SJCRH30 (cell line): Measurements from ENCODE around the gene CELSR1. TPM values are rescaled to one million over a fixed set of nuclear protein-coding genes. Genes with fewer than 3 reads are reported as not detected.

Source experiments
- DNase-seq, 2 experiments: peaks; one replicate each; pipeline ENCODE4 v3.0.0-alpha.2; 2015 to 2020
- H3K27ac ChIP-seq: fragments of 250-450 bp; sonication (Bioruptor Pico); 2 replicates; pipeline ENCODE4 v1.5.1; 2020; ENCODE audit warnings: mild to moderate bottlenecking, moderate library complexity
- H3K27me3 ChIP-seq: fragments of 250-450 bp; sonication (Bioruptor Pico); 2 replicates; pipeline ENCODE4 v1.5.1; 2020; ENCODE audit warnings: mild to moderate bottlenecking, moderate library complexity
- H3K36me3 ChIP-seq: fragments of 250-450 bp; sonication (Bioruptor Pico); 2 replicates; pipeline ENCODE4 v1.5.1; 2020; ENCODE audit warnings: mild to moderate bottlenecking, moderate library complexity
- H3K4me1 ChIP-seq: fragments of 250-450 bp; sonication (Bioruptor Pico); 2 replicates; pipeline ENCODE4 v1.5.1; 2020; ENCODE audit warnings: mild to moderate bottlenecking, moderate library complexity
- H3K4me3 ChIP-seq: fragments of 250-450 bp; sonication (Bioruptor Pico); 2 replicates; pipeline ENCODE4 v1.5.1; 2020; ENCODE audit warnings: mild to moderate bottlenecking, moderate library complexity
- H3K9me3 ChIP-seq: fragments of 250-450 bp; sonication (Bioruptor Pico); replicated peaks from 2 replicates; pipeline ENCODE4 v1.5.1; 2020; ENCODE audit warnings: mild to moderate bottlenecking, moderate library complexity
- total RNA-seq: library from RNA; depleted of rRNA; stranded (reverse); fragments of >200 nt; shearing (Covaris generic); gene quantifications from 2 replicates; pipeline ENCODE4 v1.2.3, GENCODE V29; 2014

The CELSR1 gene
- total RNA-seq, 1 experiment from 2014 or later, result not detected

- DNase-seq, result no peak
- Histone ChIP-seq H3K9me3 (0 out of 2 replicates have a peak, but pooled peaks cover 10% of the 10 kb centered on the region), H3K36me3 (no peaks in the 10 kb centered on the region), H3K4me1 (no peaks in the 10 kb centered on the region), H3K27ac (no peak overlapping the region), H3K4me3 (no peak overlapping the region), H3K27me3 (peaks cover 18% of the 10 kb centered on the region)
Observed at GRCh38 chr22:46428602-46429324, 108.7 kb downstream of the CELSR1 start.

GRCh38 chr22:46428171-46428570 lies 109.2 kb downstream of the CELSR1 start:
- H3K4me3 ChIP-seq, result no peak overlapping the region
- no peaks in the 10 kb centered on the region for H3K4me1 ChIP-seq
- H3K27me3 ChIP-seq, result peaks cover 18% of the 10 kb centered on the region
- H3K27ac ChIP-seq, result no peak overlapping the region
- no peak for DNase-seq
- no peaks in the 10 kb centered on the region for H3K36me3 ChIP-seq
- 0 out of 2 replicates have a peak, but pooled peaks cover 10% of the 10 kb centered on the region for H3K9me3 ChIP-seq

GRCh38 chr22:46425016-46425415 lies 112.4 kb downstream of the CELSR1 start:
- Histone ChIP-seq H3K4me3 (no peak overlapping the region), H3K27me3 (peaks cover 18% of the 10 kb centered on the region), H3K36me3 (no peaks in the 10 kb centered on the region), H3K4me1 (no peaks in the 10 kb centered on the region), H3K27ac (no peak overlapping the region), H3K9me3 (0 out of 2 replicates have a peak, but pooled peaks cover 10% of the 10 kb centered on the region)
- DNase-seq, result no peak

DNA sequence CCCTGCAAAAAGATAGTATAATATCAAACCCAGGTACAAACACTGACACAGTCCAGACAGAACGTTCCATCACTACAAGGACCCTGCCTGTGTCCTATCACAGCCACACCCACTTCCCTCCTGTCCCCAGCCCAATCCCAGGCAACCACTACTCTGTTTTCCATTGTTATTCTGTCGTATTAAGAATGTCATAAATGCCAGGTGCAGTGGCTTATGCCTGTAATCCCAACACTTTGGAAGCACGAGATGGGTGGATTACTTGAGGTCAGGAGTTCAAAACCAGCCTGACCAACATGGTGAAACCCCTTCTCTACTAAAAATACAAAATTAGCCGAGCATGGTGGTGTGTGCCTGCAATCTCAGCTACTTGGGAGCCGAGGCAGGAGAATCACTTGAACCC lies 112.9 kb downstream of the CELSR1 start:
- Histone ChIP-seq H3K27ac (no peak overlapping the region), H3K4me3 (no peak overlapping the region)
- DNase-seq, result no peak

GRCh38 chr22:46422896-46423295 lies 114.5 kb downstream of the CELSR1 start:
- Histone ChIP-seq H3K27ac (no peak overlapping the region), H3K27me3 (no peaks in the 10 kb centered on the region; the same call in 1 of the 2 replicates), H3K36me3 (no peaks in the 10 kb centered on the region), H3K9me3 (0 out of 2 replicates have a peak, but pooled peaks cover 10% of the 10 kb centered on the region), H3K4me3 (no peak overlapping the region), H3K4me1 (no peaks in the 10 kb centered on the region)
- no peak for DNase-seq

More for the DNA sequence above, 112.9 kb downstream of the CELSR1 start:
- Histone ChIP-seq H3K4me1 (no peaks in the 10 kb centered on the region), H3K36me3 (no peaks in the 10 kb centered on the region), H3K9me3 (0 out of 2 replicates have a peak, but pooled peaks cover 10% of the 10 kb centered on the region), H3K27me3 (peaks cover 13% of the 10 kb centered on the region)

GRCh38 chr22:46421267-46421666 lies 116.2 kb downstream of the CELSR1 start:
- DNase-seq, result no peak
- H3K4me1 ChIP-seq, result no peaks in the 10 kb centered on the region
- H3K9me3 ChIP-seq, result 0 out of 2 replicates have a peak, but pooled peaks cover 10% of the 10 kb centered on the region
- no peaks in the 10 kb centered on the region for H3K36me3 ChIP-seq
- no peak overlapping the region for H3K4me3 ChIP-seq
- H3K27ac ChIP-seq, result no peak overlapping the region
- no peaks in the 10 kb centered on the region; the same call in 1 of the 2 replicates for H3K27me3 ChIP-seq

DNA sequence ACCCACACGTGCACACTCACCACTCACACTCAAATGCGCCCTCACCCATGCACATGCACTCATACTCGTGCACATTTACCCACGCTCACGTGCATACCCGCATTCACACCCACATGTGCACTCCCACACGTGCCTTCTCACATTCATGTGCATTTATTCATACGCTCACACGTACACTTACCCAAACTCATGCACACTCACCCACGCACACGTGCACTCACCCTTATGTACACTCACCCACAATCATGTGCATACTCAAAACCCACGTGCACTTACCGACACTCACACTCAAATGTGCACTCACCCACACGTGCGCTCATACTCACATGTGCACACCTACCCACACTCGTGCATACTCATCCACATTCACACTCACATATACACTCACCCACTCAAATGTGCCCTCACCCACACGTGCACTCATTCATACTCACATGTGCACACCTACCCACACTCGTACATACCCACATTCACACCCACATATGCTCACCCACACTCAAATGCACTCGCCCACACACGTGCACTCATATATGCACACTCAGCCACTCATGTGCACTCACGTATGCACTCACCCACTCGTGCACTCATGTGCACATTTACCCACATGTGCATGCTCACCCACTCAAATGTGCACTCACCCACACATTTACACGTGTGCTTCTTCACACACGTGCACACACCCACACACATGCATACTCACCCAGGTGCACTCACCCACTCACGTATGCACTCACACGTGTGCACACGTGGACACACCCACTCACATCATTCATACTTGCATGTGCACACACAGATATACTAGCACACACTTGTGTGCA lies 117.5 kb downstream of the CELSR1 start:
- no peak for DNase-seq
- H3K27me3 ChIP-seq, result no peaks in the 10 kb centered on the region; the same call in 1 of the 2 replicates
- H3K4me3 ChIP-seq, result no peak overlapping the region
- H3K36me3 ChIP-seq, result no peaks in the 10 kb centered on the region
- no peaks in the 10 kb centered on the region for H3K4me1 ChIP-seq
- no peaks in the 10 kb centered on the region for H3K9me3 ChIP-seq
- no peak overlapping the region for H3K27ac ChIP-seq

GRCh38 chr22:46418827-46419226 lies 118.6 kb downstream of the CELSR1 start:
- Histone ChIP-seq H3K4me1 (no peaks in the 10 kb centered on the region), H3K27me3 (no peaks in the 10 kb centered on the region; the same call in 1 of the 2 replicates), H3K9me3 (no peaks in the 10 kb centered on the region), H3K27ac (no peak overlapping the region), H3K36me3 (no peaks in the 10 kb centered on the region), H3K4me3 (no peak overlapping the region)
- DNase-seq, result no peak

DNA sequence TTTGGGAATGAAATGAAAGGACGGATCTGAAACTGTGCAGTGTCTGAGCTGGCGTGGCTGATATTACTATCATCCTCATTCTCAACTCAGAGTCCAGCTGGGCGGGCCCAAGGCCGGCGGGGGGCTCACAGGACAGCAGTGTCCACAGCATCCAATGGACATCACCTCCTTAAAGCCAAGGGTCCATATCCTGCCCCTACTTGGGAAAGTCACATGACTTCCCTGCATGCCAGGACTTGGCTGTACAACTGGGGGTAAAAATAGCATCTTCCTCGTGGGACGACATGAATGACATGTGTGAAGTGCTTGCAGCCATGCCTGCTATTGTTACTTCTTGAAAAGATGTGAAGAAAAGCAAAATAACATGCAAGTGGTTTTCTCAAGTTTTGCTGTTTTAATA lies 119.7 kb downstream of the CELSR1 start:
- DNase-seq, result no peak
- no peak overlapping the region for H3K4me3 ChIP-seq
- H3K36me3 ChIP-seq, result no peaks in the 10 kb centered on the region
- H3K27ac ChIP-seq, result no peak overlapping the region
- H3K4me1 ChIP-seq, result no peaks in the 10 kb centered on the region
- H3K9me3 ChIP-seq, result no peaks in the 10 kb centered on the region
- H3K27me3 ChIP-seq, result peaks cover 8% of the 10 kb centered on the region; the same call in 1 of the 2 replicates

GRCh38 chr22:46416891-46417580 lies 120.4 kb downstream of the CELSR1 start:
- Histone ChIP-seq H3K9me3 (no peaks in the 10 kb centered on the region), H3K27ac (no peak overlapping the region)
- DNase-seq, result no peak

DNA sequence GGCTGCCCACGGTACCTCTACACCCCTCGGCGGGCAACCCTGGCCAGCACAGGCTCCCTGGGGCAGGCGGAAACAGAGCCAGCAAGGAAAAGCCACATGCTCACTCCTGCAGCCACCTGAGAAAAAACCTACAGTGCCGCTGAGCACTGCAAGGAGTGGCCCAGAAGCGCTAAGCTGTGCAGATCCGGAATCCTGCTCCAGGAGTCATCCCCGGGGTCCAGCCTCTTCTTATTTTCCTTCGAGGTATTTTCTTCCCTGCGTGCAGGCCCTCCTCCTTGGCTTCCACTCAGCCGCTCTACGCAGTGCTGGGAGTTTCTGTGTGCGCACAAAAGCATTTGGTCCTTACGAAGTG lies 120.9 kb downstream of the CELSR1 start:
- Histone ChIP-seq H3K27ac (no peak overlapping the region), H3K36me3 (no peaks in the 10 kb centered on the region), H3K4me3 (no peak overlapping the region), H3K27me3 (peaks cover 8% of the 10 kb centered on the region; the same call in 1 of the 2 replicates), H3K9me3 (no peaks in the 10 kb centered on the region), H3K4me1 (no peaks in the 10 kb centered on the region)
- no peak for DNase-seq

More at GRCh38 chr22:46416891-46417580, 120.4 kb downstream of the CELSR1 start:
- H3K36me3 ChIP-seq, result no peaks in the 10 kb centered on the region
- no peak overlapping the region for H3K4me3 ChIP-seq
- peaks cover 8% of the 10 kb centered on the region; the same call in 1 of the 2 replicates for H3K27me3 ChIP-seq
- no peaks in the 10 kb centered on the region for H3K4me1 ChIP-seq

DNA sequence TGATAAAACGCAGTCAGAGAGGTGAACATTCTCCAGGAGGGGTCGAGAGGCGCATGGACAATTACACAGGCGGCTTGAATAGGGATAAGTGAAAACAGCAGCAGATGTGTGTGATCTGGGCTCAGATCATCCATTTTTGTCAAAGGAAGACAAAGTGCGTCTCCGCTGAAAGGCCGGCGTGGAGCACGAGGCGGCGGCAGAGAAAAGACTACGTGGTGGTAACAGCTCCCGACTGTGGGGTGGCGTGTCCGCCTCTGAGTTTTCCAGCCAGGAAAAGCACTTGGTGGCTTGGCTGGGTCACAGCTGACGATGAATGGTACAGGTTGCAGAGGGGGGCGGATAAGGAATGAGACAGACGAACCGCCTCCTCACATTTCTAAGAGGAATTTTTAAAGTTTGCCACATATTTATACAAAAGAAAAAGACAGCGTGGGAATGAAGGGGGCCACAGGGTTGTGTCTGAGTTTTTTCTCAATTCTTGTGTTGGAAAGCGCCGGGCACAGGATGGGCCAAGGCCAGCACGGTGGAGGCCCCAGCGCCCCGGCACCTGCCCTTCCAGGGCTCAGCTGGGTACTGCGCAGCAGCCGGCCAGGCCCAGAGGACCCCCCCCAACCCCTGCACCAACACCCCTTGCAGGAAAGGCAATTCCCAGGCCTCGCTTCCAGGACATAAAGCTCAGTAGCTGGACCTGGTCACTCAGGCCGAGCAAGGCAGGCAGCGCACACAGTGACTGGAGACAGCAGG lies 121.5 kb downstream of the CELSR1 start:
- Histone ChIP-seq H3K9me3 (no peaks in the 10 kb centered on the region), H3K4me3 (no peak overlapping the region), H3K36me3 (no peaks in the 10 kb centered on the region), H3K27me3 (peaks cover 8% of the 10 kb centered on the region; the same call in 1 of the 2 replicates), H3K4me1 (no peaks in the 10 kb centered on the region), H3K27ac (no peak overlapping the region)
- no peak for DNase-seq

GRCh38 chr22:46414704-46415103 lies 122.7 kb downstream of the CELSR1 start:
- no peak overlapping the region for H3K4me3 ChIP-seq
- H3K9me3 ChIP-seq, result no peaks in the 10 kb centered on the region
- H3K27ac ChIP-seq, result no peak overlapping the region
- H3K36me3 ChIP-seq, result no peaks in the 10 kb centered on the region
- H3K4me1 ChIP-seq, result no peaks in the 10 kb centered on the region
- DNase-seq, result no peak
- H3K27me3 ChIP-seq, result peaks cover 8% of the 10 kb centered on the region; the same call in 1 of the 2 replicates
